ENCODE measurements around the gene NPAS3.

NPAS3 gene

GRCh38 chr14:33249233-33249820, 310.6 kb downstream of the NPAS3 start:
- no peak for DNase-seq (ENCODE audit: low read depth in 3 of 3, low spot score in 1 of 3)

DNA sequence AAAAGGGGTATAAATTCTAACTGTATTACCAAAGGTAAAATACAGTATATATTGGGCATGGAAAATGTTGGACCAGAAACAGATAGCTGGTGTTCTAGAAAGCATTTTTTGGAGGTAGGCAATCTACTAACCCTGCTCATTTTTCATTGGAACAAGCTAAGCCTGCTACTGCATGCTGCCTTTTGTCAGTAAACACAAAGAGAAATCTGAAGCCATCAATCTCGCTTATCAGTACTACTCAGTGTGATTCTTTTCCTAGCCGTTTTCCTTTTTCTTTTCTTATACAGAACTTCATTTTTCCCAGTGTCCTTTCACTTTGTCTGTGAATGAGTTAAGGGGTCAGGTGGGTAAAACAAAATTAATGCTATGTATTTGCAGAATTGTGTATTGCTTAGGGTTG, 312.3 kb downstream of the NPAS3 start:
- DNase-seq (ENCODE audit: low read depth in 3 of 3, low spot score in 1 of 3), result no peak

DNA sequence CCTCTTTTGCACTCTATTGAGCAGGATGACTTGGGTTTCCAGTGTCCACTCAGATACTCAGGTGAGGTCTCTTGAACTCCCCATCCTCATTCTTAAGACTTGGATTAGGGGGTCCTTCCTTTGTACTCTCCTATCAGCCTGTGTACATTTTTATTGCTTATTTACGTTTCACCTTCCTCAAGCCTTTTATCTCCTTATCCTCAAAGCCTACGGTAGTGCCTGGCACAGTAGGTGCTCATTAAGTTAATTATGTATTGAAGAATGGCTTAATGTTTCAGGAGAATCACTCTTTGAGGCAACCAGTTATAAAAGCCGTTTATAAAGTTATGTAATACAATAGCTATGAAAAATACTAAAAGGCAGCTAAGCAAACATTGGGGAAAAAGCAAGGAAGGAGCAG, 315.7 kb downstream of the NPAS3 start:
- no peak for DNase-seq (ENCODE audit: low read depth in 3 of 3, low spot score in 1 of 3)

GRCh38 chr14:33254861-33255395, 316.2 kb downstream of the NPAS3 start:
- DNase-seq (ENCODE audit: low read depth in 3 of 3, low spot score in 1 of 3), result no peak

DNA sequence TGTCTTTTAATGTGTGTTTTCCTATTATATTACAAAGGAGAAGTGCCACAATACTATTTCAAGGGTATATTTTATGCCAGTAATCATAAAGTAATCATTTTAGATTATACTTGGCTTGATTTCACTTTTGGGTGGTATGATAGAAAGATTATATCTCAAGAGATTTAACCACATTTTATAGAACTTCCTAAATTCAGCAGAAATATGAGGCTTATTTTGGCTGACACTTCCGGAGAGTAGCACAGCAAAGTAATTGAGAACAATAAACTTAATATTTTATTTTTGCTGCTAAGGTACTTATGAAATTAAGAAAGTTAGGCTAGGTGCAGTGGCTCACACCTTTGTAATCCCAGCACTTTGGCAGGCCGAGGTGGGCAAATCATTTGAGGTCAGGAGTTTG, 319.1 kb downstream of the NPAS3 start:
- no peak for DNase-seq (ENCODE audit: low read depth in 3 of 3, low spot score in 1 of 3)

- no peak for DNase-seq (ENCODE audit: low read depth in 3 of 3, low spot score in 1 of 3)
Observed at GRCh38 chr14:33259764-33260163, 321.1 kb downstream of the NPAS3 start.

DNA sequence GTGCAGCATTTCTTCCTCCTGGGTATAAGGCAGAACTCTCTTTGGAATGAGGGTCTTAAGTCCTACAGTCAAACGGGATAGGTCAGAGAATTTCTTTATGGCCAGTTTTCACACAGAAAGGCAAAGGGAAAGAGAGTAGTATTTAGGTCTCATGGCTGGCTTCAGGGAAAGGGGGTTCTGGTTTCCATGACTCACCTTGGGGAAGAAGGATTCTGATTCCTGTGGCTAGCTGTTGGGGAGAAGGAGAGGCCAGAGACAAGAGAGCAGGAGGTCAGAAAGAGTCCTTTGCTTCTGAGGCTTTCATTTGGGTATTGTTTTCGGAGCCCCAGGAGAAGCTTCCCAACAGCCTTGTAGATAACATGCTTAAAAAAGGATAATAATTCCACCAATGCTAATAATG, 332.5 kb downstream of the NPAS3 start:
- no peak for DNase-seq (ENCODE audit: low read depth in 3 of 3, low spot score in 1 of 3)

DNA sequence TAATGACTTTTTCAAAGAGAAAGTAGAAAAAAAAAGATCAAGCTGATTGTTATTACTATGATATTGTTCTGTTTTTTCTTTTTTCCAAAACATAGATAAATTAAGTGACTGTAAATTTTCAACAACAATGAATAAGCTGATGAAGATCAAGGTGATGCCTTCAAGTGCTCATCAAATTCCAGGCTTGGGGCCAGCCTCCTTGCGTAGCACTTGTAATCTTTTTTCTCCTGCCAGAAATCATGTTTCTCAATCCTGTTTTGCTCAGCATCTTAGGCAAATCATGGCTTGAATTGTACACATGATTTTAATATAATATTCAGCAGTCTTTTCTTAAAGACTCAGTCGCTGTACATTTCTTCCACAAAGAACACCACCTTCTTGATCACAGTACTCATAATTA, 333.2 kb downstream of the NPAS3 start:
- DNase-seq (ENCODE audit: low read depth in 3 of 3, low spot score in 1 of 3), result no peak

- no peak for DNase-seq (ENCODE audit: low read depth in 3 of 3, low spot score in 1 of 3)
Observed at GRCh38 chr14:33273978-33274377, 335.3 kb downstream of the NPAS3 start.

GRCh38 chr14:33275879-33276278, 337.2 kb downstream of the NPAS3 start:
- no peak for DNase-seq (ENCODE audit: low read depth in 3 of 3, low spot score in 1 of 3)

DNA sequence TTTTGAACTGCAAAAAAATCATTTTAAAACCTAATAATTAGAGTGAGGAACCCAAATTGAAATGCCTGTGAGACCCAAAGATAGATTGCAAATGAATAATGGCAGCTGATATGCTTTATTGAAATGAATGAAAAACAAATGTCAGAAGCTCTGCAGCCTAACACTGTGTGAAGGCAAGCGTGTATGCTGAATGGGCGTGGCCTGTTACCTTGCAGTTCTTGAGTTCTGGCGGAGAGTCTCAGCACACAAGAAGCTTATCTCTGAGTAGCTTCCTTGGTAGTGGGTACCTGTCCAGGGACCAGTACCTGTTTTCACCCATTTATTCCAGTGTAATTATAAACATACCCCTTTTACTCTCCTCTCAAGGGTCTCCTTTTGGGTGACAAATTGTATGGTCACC, 341.2 kb downstream of the NPAS3 start:
- DNase-seq (ENCODE audit: low read depth in 3 of 3, low spot score in 1 of 3), result no peak

DNA sequence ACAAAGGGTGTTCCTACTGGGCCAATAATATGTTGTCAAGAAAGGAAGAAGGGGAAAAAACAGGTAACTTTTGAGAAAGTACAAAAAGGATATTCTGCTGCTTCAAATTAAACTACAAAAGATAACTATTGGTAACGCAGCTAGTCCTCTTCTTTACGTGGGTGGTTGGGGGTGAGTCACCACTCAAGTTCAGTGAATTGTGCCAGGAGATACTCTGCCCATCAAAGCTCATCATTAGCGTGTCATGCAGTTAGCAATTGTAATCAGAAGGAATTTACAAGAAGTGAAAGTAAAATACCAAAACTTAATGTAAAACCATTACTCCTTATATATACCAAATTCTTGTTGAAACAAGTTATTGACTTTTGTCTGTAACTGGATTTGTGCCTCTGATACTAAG, 342.0 kb downstream of the NPAS3 start:
- DNase-seq (ENCODE audit: low read depth in 3 of 3, low spot score in 1 of 3), result no peak

DNA sequence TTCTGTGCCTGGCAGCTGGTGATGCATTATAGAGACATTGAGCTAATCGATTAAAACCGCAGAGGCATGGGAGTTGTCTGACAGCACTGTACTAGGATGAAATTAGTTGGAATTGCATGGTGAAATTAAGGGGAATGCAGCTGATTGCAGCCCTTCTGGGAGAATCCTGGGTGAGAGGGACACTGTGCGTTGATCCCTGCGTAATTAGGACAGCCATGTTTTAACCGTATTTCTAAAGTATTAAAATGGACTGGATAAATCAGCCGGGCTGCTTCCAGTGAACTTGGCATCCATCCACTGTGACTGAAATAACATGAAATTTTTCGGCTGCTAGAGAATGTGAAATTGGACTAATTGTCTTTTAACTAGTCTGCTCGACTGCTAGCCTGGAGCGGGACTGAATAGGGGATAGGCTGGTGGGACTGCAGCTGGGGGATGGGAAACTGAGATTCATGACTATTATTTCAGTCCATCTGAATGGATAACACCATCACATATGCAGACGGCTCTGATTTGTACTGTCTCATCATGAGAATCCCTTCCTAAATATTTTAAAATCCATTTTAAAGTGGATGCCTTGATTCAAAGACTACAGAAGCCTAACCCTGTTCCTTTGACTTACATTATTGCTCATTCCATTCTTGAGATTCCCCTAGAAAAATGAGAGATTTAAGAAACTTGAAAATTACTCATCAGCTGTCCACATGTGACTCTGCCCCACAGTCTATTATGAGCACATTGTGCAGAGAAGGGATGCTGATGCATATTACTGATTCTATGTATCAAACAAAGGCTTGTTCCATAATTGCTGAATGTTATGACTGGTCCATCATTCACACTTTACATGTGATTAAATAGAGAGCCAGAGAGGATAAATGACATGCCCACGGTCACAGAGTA, 343.9 kb downstream of the NPAS3 start:
- DNase-seq (ENCODE audit: low read depth in 3 of 3, low spot score in 1 of 3), result no peak

DNA sequence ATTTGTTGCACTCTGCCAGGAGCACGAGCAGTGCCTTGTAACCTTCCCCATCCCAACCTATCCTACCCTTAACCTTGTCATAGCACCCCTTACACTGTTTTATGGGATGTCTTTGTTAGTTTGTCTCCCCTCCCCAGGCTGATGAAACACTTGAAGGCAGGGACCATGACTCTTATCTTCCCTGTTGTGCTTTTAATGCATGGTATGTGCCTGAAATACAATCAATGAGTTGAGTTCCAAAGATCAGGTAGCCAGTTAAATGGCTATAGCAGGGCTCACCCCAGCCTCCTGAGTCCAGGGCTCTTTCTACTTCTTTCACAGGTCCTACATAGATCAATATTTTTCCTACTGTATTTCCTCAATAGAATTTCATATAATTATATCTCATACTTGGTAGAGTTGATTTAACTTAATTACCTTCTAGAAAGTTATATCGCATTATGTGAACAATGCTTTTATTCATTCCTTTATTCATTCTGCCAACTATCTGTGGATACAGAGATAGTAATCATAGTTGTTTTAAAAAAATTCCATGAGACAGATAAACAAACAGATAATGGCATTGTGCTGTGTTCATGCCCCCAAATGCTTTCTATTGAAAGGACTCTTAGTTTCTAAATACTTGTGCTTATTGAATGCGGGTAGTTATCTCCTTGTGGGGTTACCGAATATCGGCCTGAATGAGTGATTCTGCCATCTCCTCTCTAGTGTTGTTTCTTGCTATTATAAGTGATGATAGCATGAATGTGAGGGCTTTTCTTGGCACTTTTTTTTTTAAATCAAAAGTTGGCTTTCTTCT, 347.4 kb downstream of the NPAS3 start:
- DNase-seq (ENCODE audit: low read depth in 3 of 3, low spot score in 1 of 3), result no peak

GRCh38 chr14:33287189-33287588, 348.5 kb downstream of the NPAS3 start:
- DNase-seq (ENCODE audit: low read depth in 3 of 3, low spot score in 1 of 3), result no peak

DNA sequence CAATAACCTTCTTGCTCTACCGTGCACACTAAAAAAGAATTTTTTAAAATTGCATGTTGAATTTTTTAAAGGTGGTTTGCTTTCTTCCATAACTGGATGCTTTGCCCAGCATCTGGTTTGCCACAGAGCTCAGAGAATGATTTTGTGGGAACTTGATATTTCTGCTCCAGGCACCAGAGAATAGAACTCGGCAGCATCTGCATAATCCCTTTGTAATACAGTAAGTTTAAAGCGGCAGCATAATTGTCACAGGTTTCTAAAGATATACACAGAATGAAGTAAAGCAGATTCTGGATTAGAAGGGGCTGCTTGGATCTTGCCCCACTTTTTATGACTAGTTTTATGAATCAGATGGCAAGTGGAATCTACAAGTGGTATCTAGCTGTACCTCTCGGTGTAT, 352.0 kb downstream of the NPAS3 start:
- DNase-seq (ENCODE audit: low read depth in 3 of 3, low spot score in 1 of 3), result no peak

DNA sequence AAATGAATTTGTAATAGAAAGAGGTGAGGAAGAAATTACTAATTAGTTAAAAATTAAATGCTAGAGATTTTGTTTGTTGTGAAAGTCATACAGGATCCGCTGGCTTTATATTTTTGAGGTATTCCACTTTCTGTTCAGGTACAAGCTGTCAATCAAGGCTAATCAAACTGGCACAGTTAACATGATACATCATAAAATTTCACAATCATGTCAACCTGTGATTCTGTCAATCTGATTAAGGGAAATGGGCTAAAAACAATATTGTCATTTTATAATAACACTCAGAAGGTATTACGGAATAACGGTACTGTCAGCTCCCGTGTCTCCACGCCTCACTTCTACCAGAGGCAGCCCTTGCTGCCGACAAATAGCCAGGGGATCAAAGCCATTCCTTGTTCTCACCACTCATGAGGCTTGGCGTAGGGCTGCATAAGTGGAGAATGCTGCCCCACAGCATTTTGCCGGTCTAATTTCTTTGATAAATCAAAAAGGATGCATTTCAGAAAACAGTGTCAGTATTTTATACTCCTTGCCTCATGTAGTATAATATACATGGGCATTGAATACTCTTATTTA, 352.9 kb downstream of the NPAS3 start:
- DNase-seq (ENCODE audit: low read depth in 3 of 3, low spot score in 1 of 3), result no peak

- DNase-seq (ENCODE audit: low read depth in 3 of 3, low spot score in 1 of 3), result no peak
Observed at GRCh38 chr14:33294419-33294818, 355.7 kb downstream of the NPAS3 start.

GRCh38 chr14:33297565-33297964, 358.9 kb downstream of the NPAS3 start:
- DNase-seq (ENCODE audit: low read depth in 3 of 3, low spot score in 1 of 3), result no peak

- no peak for DNase-seq (ENCODE audit: low read depth in 3 of 3, low spot score in 1 of 3)
Observed at GRCh38 chr14:33307691-33308251, 369.1 kb downstream of the NPAS3 start.

- no peak for DNase-seq (ENCODE audit: low read depth in 3 of 3, low spot score in 1 of 3)
Observed at GRCh38 chr14:33309106-33309505, 370.4 kb downstream of the NPAS3 start.
